Left lung (tissue), 10 donors: ENCODE measurements around the gene RNMT. TPM values are rescaled to one million over a fixed set of nuclear protein-coding genes. Genes with fewer than 3 reads are reported as not detected.
A peak's percentile ranks its signal among the peaks of the same experiment; 100 is the strongest.

Source experiments
- ATAC-seq: fragments of 200-7000 bp; cut with Tn5 transposase; one replicate; pipeline ENCODE4 v1.9.1; 2020; ENCODE audit warnings: moderate library complexity
- DNase-seq, 4 donors: peaks; one replicate each; pipeline ENCODE4 v3.0.0-alpha.2; 2013 to 2020
- H3K27ac ChIP-seq, 2 donors: fragments of 200-600 bp; sonication (generic) in 1 of 2; one replicate each; pipeline versions ENCODE4 v1.5.0 to v1.8.0; 2020 to 2021
- H3K27me3 ChIP-seq, 2 donors: fragments of 200-600 bp; sonication (generic) in 1 of 2; one replicate each; pipeline versions ENCODE4 v1.5.0 to v1.8.0; 2020 to 2021
- H3K36me3 ChIP-seq, 2 donors: fragments of 200-600 bp; sonication (generic) in 1 of 2; one replicate each; pipeline versions ENCODE4 v1.5.0 to v1.8.0; 2020 to 2021
- H3K4me1 ChIP-seq, 2 donors: fragments of 200-600 bp; one replicate each; pipeline ENCODE4 v1.8.0; 2021
- H3K4me3 ChIP-seq, 2 donors: fragments of 200-600 bp; sonication (generic) in 1 of 2; one replicate each; pipeline versions ENCODE4 v1.5.0 to v1.8.0; 2020 to 2021; ENCODE audit warnings: mild to moderate bottlenecking in 1 of 2
- H3K9me3 ChIP-seq, 2 donors: fragments of 200-600 bp; sonication (generic) in 1 of 2; one replicate each; pipeline versions ENCODE4 v1.5.0 to v1.8.0; 2020 to 2021
- CTCF ChIP-seq, 2 donors: fragments of 200-600 bp; sonication (generic) in 1 of 2; IDR thresholded peaks; one replicate each; pipeline versions ENCODE4 v1.5.0 to v1.8.0; 2021; ENCODE audit warnings: antibody characterized with exemption in 2 of 2
- intact Hi-C, 2 donors: fragments of 100-400 bp; cut with DNase I; formaldehyde crosslinking; loops; one replicate each; pipeline versions ENCODE4 v1.11.2 to v1.14.2; 2022
- polyA plus RNA-seq, 6 donors: library from polyadenylated mRNA; unstranded; fragments of 120-200 nt; gene quantifications; one replicate each; pipeline ENCODE4 v1.2.1, GENCODE V29; 2013; ENCODE audit not compliant: insufficient read length in 6 of 6
- total RNA-seq, 2 donors: library from RNA; stranded (reverse); fragmentation: NEBNext Ultra II Directional; extraction: Animal tissue kit (Norgen Biotek cat#: 25700); gene quantifications; one replicate each; pipeline ENCODE4 v1.2.1, GENCODE V29; 2021
- donor health status: DM: no; HTN: yes; CAD: no.
- donor health status: DM: no; HTN: no; CAD: no.

RNMT gene
- total and polyA plus RNA-seq, 8 donors, result 21.9 to 52.7 (median 44.5) TPM

- peaks cover 0 to 86% of the 10 kb centered on the region in 2 donors for H3K36me3 ChIP-seq
- no peaks in the 10 kb centered on the region for H3K9me3 ChIP-seq
- H3K4me1 ChIP-seq, result no peaks in the 10 kb centered on the region
- no peak overlapping the region for H3K4me3 ChIP-seq
- no peak for DNase-seq
- no peak for ATAC-seq
- no peak overlapping the region for H3K27ac ChIP-seq
- intact Hi-C loops, result no loop called here
- no peak for TF ChIP-seq CTCF (IDR thresholded peaks at IDR 0.05)
- H3K27me3 ChIP-seq, result no peaks in the 10 kb centered on the region
These were observed 32.1 kb downstream of the RNMT start for GRCh38 chr18:13758622-13759021.

- DNase-seq (no peak), ATAC-seq (no peak)
- Histone ChIP-seq H3K9me3 (peaks cover 0 to 4% of the 10 kb centered on the region in 2 donors), H3K27ac (no peak overlapping the region), H3K27me3 (no peaks in the 10 kb centered on the region), H3K36me3 (peaks cover 0 to 76% of the 10 kb centered on the region in 2 donors), H3K4me1 (no peaks in the 10 kb centered on the region), H3K4me3 (no peak overlapping the region)
- TF ChIP-seq CTCF (IDR thresholded peaks at IDR 0.05), result no peak
- intact Hi-C loops, result no loop called here
These were observed 33.6 kb downstream of the RNMT start for GRCh38 chr18:13760047-13760446.

GRCh38 chr18:13762690-13763439, 36.4 kb downstream of the RNMT start:
- no peaks in the 10 kb centered on the region for H3K4me1 ChIP-seq
- H3K4me3 ChIP-seq, result no peak overlapping the region
- peak in 1 of 4 donors; percentile 17 for DNase-seq
- H3K27me3 ChIP-seq, result no peaks in the 10 kb centered on the region
- no peak overlapping the region for H3K27ac ChIP-seq
- H3K36me3 ChIP-seq, result peaks cover 0 to 47% of the 10 kb centered on the region in 2 donors
- no peak for TF ChIP-seq CTCF (IDR thresholded peaks at IDR 0.05)
- peaks cover 0 to 22% of the 10 kb centered on the region in 2 donors for H3K9me3 ChIP-seq
- ATAC-seq, result peak; percentile 96
- intact Hi-C loops, result no loop called here

- H3K4me1 ChIP-seq, result no peaks in the 10 kb centered on the region
- H3K36me3 ChIP-seq, result no peaks in the 10 kb centered on the region
- H3K9me3 ChIP-seq, result no peaks in the 10 kb centered on the region
- ATAC-seq, result no peak
- no peak for TF ChIP-seq CTCF (IDR thresholded peaks at IDR 0.05)
- DNase-seq, result no peak
- intact Hi-C loops, result no loop called here
- H3K27ac ChIP-seq, result no peak overlapping the region
- no peak overlapping the region for H3K4me3 ChIP-seq
- H3K27me3 ChIP-seq, result no peaks in the 10 kb centered on the region
These were observed 48.6 kb downstream of the RNMT start for GRCh38 chr18:13775058-13775457.

- Histone ChIP-seq H3K4me1 (no peaks in the 10 kb centered on the region), H3K9me3 (peaks cover 0 to 11% of the 10 kb centered on the region in 2 donors), H3K27ac (no peak overlapping the region), H3K36me3 (no peaks in the 10 kb centered on the region), H3K4me3 (no peak overlapping the region), H3K27me3 (peaks cover 0 to under 1% of the 10 kb centered on the region in 2 donors)
- intact Hi-C loops, result no loop called here
- no peak for ATAC-seq
- DNase-seq, result no peak
- no peak for TF ChIP-seq CTCF (IDR thresholded peaks at IDR 0.05)
These were observed 64.7 kb downstream of the RNMT start for GRCh38 chr18:13791181-13791580.
